Fibroblast of lung (primary cell): Measurements from ENCODE around the gene ASNS. TPM values are rescaled to one million over a fixed set of nuclear protein-coding genes. Genes with fewer than 3 reads are reported as not detected.
A peak's percentile ranks its signal among the peaks of the same experiment; 100 is the strongest.

ENCODE experiments used
- DNase-seq, 2 donors: peaks; one replicate each; pipeline versions ENCODE4 v3.0.0 to v3.0.0-alpha.2; 2010; ENCODE audit warnings: low read depth in 2 of 2
- H2AFZ ChIP-seq: 2 replicates; pipeline ENCODE4 v1.5.1; 2012; ENCODE audit warnings: low read length, control low read depth, inconsistent platforms
- H3K27ac ChIP-seq: 2 replicates; pipeline ENCODE4 v1.5.1; 2011; ENCODE audit warnings: low read length, control low read depth; ENCODE audit not compliant: insufficient read depth
- H3K27me3 ChIP-seq: 2 replicates; pipeline ENCODE4 v1.5.1; 2011; ENCODE audit warnings: mild to moderate bottlenecking, low read length; ENCODE audit not compliant: control insufficient read depth, insufficient read depth
- H3K36me3 ChIP-seq: 2 replicates; pipeline ENCODE4 v1.5.1; 2011; ENCODE audit warnings: low read length; ENCODE audit not compliant: control insufficient read depth, insufficient read depth
- H3K4me1 ChIP-seq: 2 replicates; pipeline ENCODE4 v1.5.1; 2011; ENCODE audit warnings: low read length; ENCODE audit not compliant: control insufficient read depth, insufficient read depth; ENCODE audit errors: extremely low read depth
- H3K4me2 ChIP-seq: 2 replicates; pipeline ENCODE4 v1.5.1; 2011; ENCODE audit warnings: low read length, control low read depth; ENCODE audit not compliant: insufficient read depth; ENCODE audit errors: extremely low read depth
- H3K4me3 ChIP-seq, 4 experiments: fragments of 200-600 bp in 1 of 4; sonication (generic) in 1 of 4; replicated peaks in 1 of 4; 2 replicates each; pipeline ENCODE4 v1.5.1; 2011 to 2016; ENCODE audit warnings: low read length in 4 of 4, low read depth in 3 of 4, mild to moderate bottlenecking in 3 of 4, control low read depth in 2 of 4, inconsistent platforms in 1 of 4, mixed read lengths in 1 of 4; ENCODE audit not compliant: insufficient read depth in 1 of 4; ENCODE audit errors: control extremely low read depth in 1 of 4
- H3K79me2 ChIP-seq: 2 replicates; pipeline ENCODE4 v1.5.1; 2012; ENCODE audit warnings: mild to moderate bottlenecking, low read length, inconsistent platforms; ENCODE audit not compliant: control insufficient read depth, insufficient read depth
- H3K9ac ChIP-seq: 2 replicates; pipeline ENCODE4 v1.5.1; 2011; ENCODE audit warnings: mild to moderate bottlenecking, low read length, control low read depth; ENCODE audit not compliant: insufficient read depth
- H3K9me3 ChIP-seq: 2 replicates; pipeline ENCODE4 v1.5.1; 2012; ENCODE audit warnings: low read depth, low read length; ENCODE audit not compliant: control insufficient read depth, insufficient read depth
- H4K20me1 ChIP-seq: 2 replicates; pipeline ENCODE4 v1.5.1; 2011; ENCODE audit warnings: low read length; ENCODE audit not compliant: control insufficient read depth, insufficient read depth; ENCODE audit errors: extremely low read depth
- CTCF ChIP-seq, 2 donors: IDR thresholded peaks in 1 of 2; conservative IDR thresholded peaks in 1 of 2; 1 replicate in 1 of 2; 2 replicates in 1 of 2; pipeline ENCODE4 v1.5.1; 2011 to 2012; ENCODE audit warnings: low read length in 2 of 2, control low read depth in 1 of 2, inconsistent platforms in 1 of 2, low read depth in 1 of 2, mild to moderate bottlenecking in 1 of 2
- EZH2 ChIP-seq: IDR thresholded peaks from 2 replicates; pipeline ENCODE4 v1.5.1; 2012; ENCODE audit warnings: low read length, control low read depth, mild to moderate bottlenecking; ENCODE audit errors: missing control alignments
- polyA plus RNA-seq, 2 donors: library from polyadenylated mRNA; depleted of rRNA in 1 of 2; stranded (reverse) in 1 of 2; unstranded in 1 of 2; fragments of >200 nt; gene quantifications; 2 replicates each; pipeline ENCODE4 v1.2.1, GENCODE V29; 2011 to 2012; ENCODE audit warnings: missing spikeins in 1 of 2
- total RNA-seq: library from RNA; depleted of rRNA; stranded (reverse); fragments of >200 nt; gene quantifications from 2 replicates; pipeline ENCODE4 v1.2.1, GENCODE V29; 2014

Gene ASNS
- total and polyA plus RNA-seq, 2 donors (not counting 1 experiment from before 2014, with no cell fraction given): 37.8 to 116 TPM

GRCh38 chr7:97871659-97872024 lies 566 bp downstream of the ASNS start:
- Histone ChIP-seq H3K9me3 (no peaks in the 10 kb centered on the region), H3K4me2 (peak overlapping the region; percentile 90), H3K27ac (peak overlapping the region; percentile 74), H4K20me1 (no peaks in the 10 kb centered on the region), H3K79me2 (no peaks in the 10 kb centered on the region), H2AFZ (peak overlapping the region; percentile 98), H3K9ac (peak overlapping the region; percentile 88), H3K27me3 (no peaks in the 10 kb centered on the region), H3K4me1 (no peaks in the 10 kb centered on the region), H3K36me3 (no peaks in the 10 kb centered on the region), H3K4me3 (peak overlapping the region; percentile 66 to 91 (median 83))
- DNase-seq: no peak
- TF ChIP-seq EZH2: no peak
- TF ChIP-seq CTCF (conservative IDR thresholded peaks at IDR 0.05 in 1 of 2, IDR thresholded peaks at IDR 0.05 in 1 of 2; ENCODE audit: low read depth in 1 of 2, low read length in 2 of 2): no peak

- H3K4me3 ChIP-seq: peak overlapping the region in 1 of 4 experiments; percentile 43
- H3K27ac ChIP-seq: no peak overlapping the region
- H3K4me2 ChIP-seq: no peak overlapping the region
- no peaks in the 10 kb centered on the region for H3K9me3 ChIP-seq
- no peaks in the 10 kb centered on the region for H3K36me3 ChIP-seq
- H4K20me1 ChIP-seq: no peaks in the 10 kb centered on the region
- no peak overlapping the region for H3K9ac ChIP-seq
- no peak overlapping the region for H2AFZ ChIP-seq
- no peak for TF ChIP-seq CTCF (conservative IDR thresholded peaks at IDR 0.05 in 1 of 2, IDR thresholded peaks at IDR 0.05 in 1 of 2; ENCODE audit: low read depth in 1 of 2, low read length in 2 of 2)
- no peak for TF ChIP-seq EZH2
- H3K27me3 ChIP-seq: no peaks in the 10 kb centered on the region
- H3K79me2 ChIP-seq: no peaks in the 10 kb centered on the region
- peak in 1 of 2 donors; percentile 72 for DNase-seq
- no peaks in the 10 kb centered on the region for H3K4me1 ChIP-seq
These were observed 3.4 kb downstream of the ASNS start for GRCh38 chr7:97868788-97869187.

GRCh38 chr7:97868314-97868713 lies 3.9 kb downstream of the ASNS start:
- DNase-seq: no peak
- Histone ChIP-seq H3K4me3 (peak overlapping the region in 1 of 4 experiments; percentile 43), H3K4me1 (no peaks in the 10 kb centered on the region), H3K27ac (no peak overlapping the region), H4K20me1 (no peaks in the 10 kb centered on the region), H2AFZ (no peak overlapping the region), H3K27me3 (no peaks in the 10 kb centered on the region), H3K79me2 (no peaks in the 10 kb centered on the region), H3K36me3 (no peaks in the 10 kb centered on the region), H3K9me3 (no peaks in the 10 kb centered on the region), H3K4me2 (no peak overlapping the region), H3K9ac (no peak overlapping the region)
- no peak for TF ChIP-seq CTCF (conservative IDR thresholded peaks at IDR 0.05 in 1 of 2, IDR thresholded peaks at IDR 0.05 in 1 of 2; ENCODE audit: low read depth in 1 of 2, low read length in 2 of 2)
- no peak for TF ChIP-seq EZH2
